Breast epithelium (tissue), 3 donors: Measurements from ENCODE around the gene DDT.
"Not testable (repeated sequence)": the region's sequence is repeated elsewhere in the genome, so short reads cannot be mapped to it uniquely, and the experiment has no call there.

ENCODE experiments used
- POLR2A ChIP-seq: fragments of 450-650 bp; IDR thresholded peaks from one replicate; pipeline ENCODE4 v1.6.1; 2016; ENCODE audit warnings: antibody characterized with exemption, mild to moderate bottlenecking, moderate library complexity
- POLR2AphosphoS5 ChIP-seq, 3 donors: sonication (generic); formaldehyde crosslinking; IDR thresholded peaks; one replicate each; pipeline ENCODE4 v1.6.1; 2017; ENCODE audit warnings: antibody characterized with exemption in 3 of 3
- TF ChIP-seq, protein P1 (sequence below), 3 donors: fragments of 450-650 bp; IDR thresholded peaks; one replicate each; pipeline ENCODE4 v1.5.1; 2016 to 2017; ENCODE audit warnings: antibody characterized with exemption in 3 of 3, mild to moderate bottlenecking in 3 of 3, moderate library complexity in 3 of 3

DNA sequence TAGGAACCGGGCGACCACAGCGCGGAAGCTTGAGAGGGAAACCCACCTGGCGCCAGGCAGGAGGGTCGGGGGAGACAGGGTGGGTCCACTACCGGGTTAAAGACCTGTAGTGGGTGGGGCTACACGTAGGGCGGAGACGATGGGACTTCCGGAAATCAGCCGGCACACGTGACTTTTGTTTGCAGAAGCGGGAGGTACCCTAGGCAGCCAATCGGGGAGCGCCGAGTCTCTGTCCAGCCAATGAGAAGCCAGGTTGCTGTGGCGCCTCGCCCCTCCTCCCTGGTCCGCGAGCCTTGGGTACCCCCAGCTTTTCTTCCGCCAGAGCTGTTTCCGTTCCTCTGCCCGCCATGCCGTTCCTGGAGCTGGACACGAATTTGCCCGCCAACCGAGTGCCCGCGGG, 7.7 kb downstream of the DDT start, which contains the start of gene DDTL:
- not testable (repeated sequence) for TF ChIP-seq POLR2A; POLR2AphosphoS5 (IDR thresholded peaks at IDR 0.05)
- TF ChIP-seq, protein P1, sequence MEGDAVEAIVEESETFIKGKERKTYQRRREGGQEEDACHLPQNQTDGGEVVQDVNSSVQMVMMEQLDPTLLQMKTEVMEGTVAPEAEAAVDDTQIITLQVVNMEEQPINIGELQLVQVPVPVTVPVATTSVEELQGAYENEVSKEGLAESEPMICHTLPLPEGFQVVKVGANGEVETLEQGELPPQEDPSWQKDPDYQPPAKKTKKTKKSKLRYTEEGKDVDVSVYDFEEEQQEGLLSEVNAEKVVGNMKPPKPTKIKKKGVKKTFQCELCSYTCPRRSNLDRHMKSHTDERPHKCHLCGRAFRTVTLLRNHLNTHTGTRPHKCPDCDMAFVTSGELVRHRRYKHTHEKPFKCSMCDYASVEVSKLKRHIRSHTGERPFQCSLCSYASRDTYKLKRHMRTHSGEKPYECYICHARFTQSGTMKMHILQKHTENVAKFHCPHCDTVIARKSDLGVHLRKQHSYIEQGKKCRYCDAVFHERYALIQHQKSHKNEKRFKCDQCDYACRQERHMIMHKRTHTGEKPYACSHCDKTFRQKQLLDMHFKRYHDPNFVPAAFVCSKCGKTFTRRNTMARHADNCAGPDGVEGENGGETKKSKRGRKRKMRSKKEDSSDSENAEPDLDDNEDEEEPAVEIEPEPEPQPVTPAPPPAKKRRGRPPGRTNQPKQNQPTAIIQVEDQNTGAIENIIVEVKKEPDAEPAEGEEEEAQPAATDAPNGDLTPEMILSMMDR (IDR thresholded peaks at IDR 0.05) = not testable (repeated sequence)
